Large intestine (tissue), 3 donors: ENCODE data around the gene EZH1. TPM values are rescaled to one million over a fixed set of nuclear protein-coding genes. Genes with fewer than 3 reads are reported as not detected.

Source experiments
- DNase-seq, 2 donors: peaks; one replicate each; pipeline versions ENCODE4 v3.0.0 to v3.0.0-alpha.2; 2013
- H3K27ac ChIP-seq: one replicate; pipeline ENCODE4 v1.5.1; 2013; ENCODE audit warnings: low read length
- H3K27me3 ChIP-seq: 2 replicates; pipeline ENCODE4 v1.6.1; 2013; ENCODE audit warnings: low read length; ENCODE audit not compliant: control insufficient read depth, insufficient read depth
- H3K36me3 ChIP-seq: 2 replicates; pipeline ENCODE4 v1.6.1; 2013; ENCODE audit warnings: low read length; ENCODE audit not compliant: control insufficient read depth, insufficient read depth
- H3K4me1 ChIP-seq: one replicate; pipeline ENCODE4 v1.6.1; 2013; ENCODE audit warnings: low read length; ENCODE audit not compliant: control insufficient read depth, insufficient read depth
- H3K4me3 ChIP-seq: one replicate; pipeline ENCODE4 v1.5.1; 2013; ENCODE audit warnings: low read length
- H3K9me3 ChIP-seq: one replicate; pipeline ENCODE4 v1.6.1; 2013; ENCODE audit warnings: mild to moderate bottlenecking, low read depth, low read length, moderate library complexity; ENCODE audit not compliant: control insufficient read depth
- WGBS: methylation state at CpG from one replicate; pipeline ENCODE4 v1.1.5; 2013; ENCODE audit warnings: low lambda C conversion rate; ENCODE audit not compliant: insufficient coverage; 5-methylcytosine and 5-hydroxymethylcytosine counted together
- polyA plus RNA-seq: library from polyadenylated mRNA; unstranded; fragments of 120-200 nt; gene quantifications from one replicate; pipeline ENCODE4 v1.2.1, GENCODE V29; 2013

The EZH1 gene
- polyA plus RNA-seq, 1 donor: 37.6 TPM

GRCh38 chr17:42697108-42697811 is 47.6 kb downstream of the EZH1 start:
- Histone ChIP-seq H3K4me3 (no peak overlapping the region), H3K4me1 (no peaks in the 10 kb centered on the region), H3K36me3 (peaks cover 50% of the 10 kb centered on the region), H3K9me3 (no peaks in the 10 kb centered on the region), H3K27ac (no peak overlapping the region), H3K27me3 (no peaks in the 10 kb centered on the region)
- no peak for DNase-seq
- no CpG with 5 or more reads among the region's 19 CpGs for WGBS

DNA sequence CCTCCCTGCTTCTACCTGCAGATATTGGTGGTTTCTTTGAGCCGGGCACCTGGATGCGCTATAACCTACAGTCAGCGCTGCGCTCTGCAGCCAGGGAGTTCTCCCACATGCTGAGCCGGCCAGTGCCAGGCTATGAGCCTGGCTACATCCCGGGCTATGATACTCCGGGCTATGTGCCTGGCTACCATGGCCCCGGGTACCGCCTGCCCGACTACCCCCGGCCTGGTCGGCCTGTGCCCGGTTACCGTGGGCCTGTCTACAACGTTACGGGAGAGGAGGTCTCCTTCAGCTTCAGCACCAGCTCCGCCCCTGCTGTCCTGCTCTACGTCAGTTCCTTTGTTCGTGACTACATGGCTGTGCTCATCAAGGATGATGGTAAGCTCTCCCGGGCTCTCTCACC is 49.3 kb downstream of the EZH1 start:
- no peak overlapping the region for H3K4me3 ChIP-seq
- WGBS: no CpG with 5 or more reads among the region's 20 CpGs
- no peaks in the 10 kb centered on the region for H3K27me3 ChIP-seq
- H3K4me1 ChIP-seq: no peaks in the 10 kb centered on the region
- H3K36me3 ChIP-seq: peaks cover 32% of the 10 kb centered on the region
- H3K27ac ChIP-seq: no peak overlapping the region
- DNase-seq: no peak
- H3K9me3 ChIP-seq: no peaks in the 10 kb centered on the region

DNA sequence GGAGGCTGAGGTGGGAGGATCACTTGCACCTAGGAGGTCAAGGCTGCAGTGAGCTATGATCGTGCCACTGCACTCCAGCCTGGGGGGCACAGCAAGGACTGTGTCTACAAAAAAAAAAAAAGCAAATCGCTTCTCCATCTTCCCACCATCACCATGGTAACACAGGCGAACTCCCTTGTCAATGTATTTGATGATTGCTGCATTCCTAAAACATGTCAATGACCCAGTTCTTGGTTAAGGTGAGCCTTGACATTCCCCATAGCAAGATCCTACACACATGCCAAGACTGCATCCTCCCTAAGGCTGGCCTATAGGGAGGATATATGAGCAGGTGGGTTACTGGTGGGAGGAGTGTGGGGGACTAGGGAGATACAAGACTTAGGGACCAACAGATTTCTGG is 50.3 kb downstream of the EZH1 start:
- Histone ChIP-seq H3K4me3 (no peak overlapping the region), H3K36me3 (peaks cover 25% of the 10 kb centered on the region), H3K27me3 (no peaks in the 10 kb centered on the region), H3K27ac (no peak overlapping the region), H3K9me3 (no peaks in the 10 kb centered on the region), H3K4me1 (no peaks in the 10 kb centered on the region)
- no CpG with 5 or more reads among the region's 3 CpGs for WGBS
- no peak for DNase-seq

- Histone ChIP-seq H3K27ac (no peak overlapping the region), H3K9me3 (no peaks in the 10 kb centered on the region), H3K4me3 (no peak overlapping the region), H3K36me3 (peaks cover 15% of the 10 kb centered on the region), H3K27me3 (peaks cover 20% of the 10 kb centered on the region), H3K4me1 (peaks cover 5% of the 10 kb centered on the region)
- no peak for DNase-seq
- WGBS: no CpG with 5 or more reads among the region's 11 CpGs
Observed at GRCh38 chr17:42692489-42692888, 52.4 kb downstream of the EZH1 start.

GRCh38 chr17:42691021-42691545 is 53.8 kb downstream of the EZH1 start:
- Histone ChIP-seq H3K36me3 (peaks cover 11% of the 10 kb centered on the region), H3K27me3 (peaks cover 34% of the 10 kb centered on the region), H3K27ac (no peak overlapping the region), H3K4me3 (no peak overlapping the region), H3K4me1 (peaks cover 16% of the 10 kb centered on the region), H3K9me3 (no peaks in the 10 kb centered on the region)
- no peak for DNase-seq
- WGBS: no CpG with 5 or more reads among the region's 12 CpGs

DNA sequence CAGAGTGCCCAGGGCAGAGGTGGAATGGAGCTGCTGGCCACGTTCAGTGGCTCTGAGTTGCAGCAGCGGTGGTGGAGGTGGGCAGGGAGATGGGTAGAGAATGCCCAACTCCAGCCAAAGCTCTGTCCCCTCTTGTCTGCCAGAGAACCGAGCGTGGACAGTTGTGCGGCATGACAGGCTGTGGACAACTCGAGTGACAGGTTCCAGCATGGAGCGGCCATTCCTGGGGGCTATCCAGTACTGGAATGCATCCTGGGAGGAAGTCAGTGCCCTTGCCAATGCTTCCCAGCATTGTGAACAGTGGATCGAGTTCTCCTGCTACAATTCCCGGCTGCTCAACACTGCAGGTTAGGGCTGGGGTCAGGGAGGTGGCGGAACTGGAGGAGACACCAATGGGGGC is 54.2 kb downstream of the EZH1 start:
- Histone ChIP-seq H3K27ac (no peak overlapping the region), H3K9me3 (no peaks in the 10 kb centered on the region), H3K36me3 (peaks cover 11% of the 10 kb centered on the region), H3K27me3 (peaks cover 39% of the 10 kb centered on the region), H3K4me3 (no peak overlapping the region), H3K4me1 (peaks cover 16% of the 10 kb centered on the region)
- no CpG with 5 or more reads among the region's 10 CpGs for WGBS
- DNase-seq: no peak

DNA sequence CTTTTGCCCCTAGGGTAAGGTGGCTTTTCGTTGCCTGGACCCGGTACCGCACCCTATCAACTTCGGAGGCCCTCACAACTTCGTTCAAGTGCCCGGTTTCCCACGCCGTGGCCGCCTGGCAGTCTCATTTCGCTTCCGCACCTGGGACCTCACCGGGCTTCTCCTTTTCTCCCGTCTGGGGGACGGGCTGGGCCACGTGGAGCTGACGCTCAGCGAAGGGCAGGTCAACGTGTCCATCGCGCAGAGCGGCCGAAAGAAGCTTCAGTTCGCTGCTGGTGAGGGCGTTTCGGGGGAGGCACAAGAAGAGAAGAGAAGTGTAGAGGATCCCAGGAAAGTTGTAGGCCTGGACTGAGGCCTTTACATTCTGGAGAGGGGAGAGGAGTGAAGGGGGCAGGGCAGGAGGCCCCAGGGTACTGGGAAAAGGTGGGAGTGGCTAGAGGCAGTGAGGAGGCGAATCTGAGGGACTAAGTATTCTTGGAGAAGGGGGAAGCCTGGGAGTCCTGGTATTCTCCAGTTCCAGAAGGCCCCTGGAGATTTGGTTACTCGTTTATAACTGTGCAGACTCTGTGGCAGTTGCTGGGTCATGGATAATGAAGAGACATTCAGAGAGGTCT is 57.0 kb downstream of the EZH1 start:
- H3K27ac ChIP-seq: no peak overlapping the region
- peaks cover 67% of the 10 kb centered on the region for H3K27me3 ChIP-seq
- peaks cover 40% of the 10 kb centered on the region for H3K4me1 ChIP-seq
- no peak for DNase-seq
- WGBS: 20% methylated on average over 2 of the region's 27 CpGs
- peaks cover 5% of the 10 kb centered on the region for H3K36me3 ChIP-seq
- peaks cover 5% of the 10 kb centered on the region for H3K9me3 ChIP-seq
- H3K4me3 ChIP-seq: no peak overlapping the region

GRCh38 chr17:42686520-42687128 is 58.2 kb downstream of the EZH1 start:
- Histone ChIP-seq H3K27me3 (peaks cover 79% of the 10 kb centered on the region), H3K36me3 (no peaks in the 10 kb centered on the region), H3K9me3 (peaks cover 5% of the 10 kb centered on the region), H3K4me1 (peaks cover 49% of the 10 kb centered on the region), H3K27ac (no peak overlapping the region), H3K4me3 (no peak overlapping the region)
- no CpG with 5 or more reads among the region's 32 CpGs for WGBS
- DNase-seq: no peak

GRCh38 chr17:42685831-42686230 is 59.0 kb downstream of the EZH1 start:
- Histone ChIP-seq H3K36me3 (no peaks in the 10 kb centered on the region), H3K4me1 (peaks cover 54% of the 10 kb centered on the region), H3K27me3 (peaks cover 84% of the 10 kb centered on the region), H3K9me3 (peaks cover 5% of the 10 kb centered on the region), H3K4me3 (no peak overlapping the region), H3K27ac (no peak overlapping the region)
- DNase-seq: peak in 1 of 2 donors; percentile 22
- no CpG with 5 or more reads among the region's 14 CpGs for WGBS

GRCh38 chr17:42684929-42685556 is 59.8 kb downstream of the EZH1 start:
- H3K9me3 ChIP-seq: peaks cover 9% of the 10 kb centered on the region
- H3K27ac ChIP-seq: no peak overlapping the region
- no peak overlapping the region for H3K4me3 ChIP-seq
- H3K4me1 ChIP-seq: peaks cover 61% of the 10 kb centered on the region
- peak in 1 of 2 donors; percentile 29 for DNase-seq
- no peaks in the 10 kb centered on the region for H3K36me3 ChIP-seq
- H3K27me3 ChIP-seq: peaks cover 90% of the 10 kb centered on the region
- no CpG with 5 or more reads among the region's 50 CpGs for WGBS
